GM18873 (cell line): ENCODE measurements around the gene METTL24.
"Not testable (repeated sequence)": the region's sequence is repeated elsewhere in the genome, so short reads cannot be mapped to it uniquely, and the experiment has no call there.

Source experiments
- ATAC-seq: cut with Tn5 transposase; IDR thresholded peaks from one replicate; pipeline ENCODE4 v1.9.1; 2021; ENCODE audit warnings: mild to moderate bottlenecking, moderate library complexity, moderate number of reproducible peaks; ENCODE audit not compliant: unreplicated experiment, low FRiP score

METTL24 gene

GRCh38 chr6:110363748-110364147, 5.6 kb upstream of the METTL24 start:
- ATAC-seq, result no peak

GRCh38 chr6:110360676-110361075, 2.5 kb upstream of the METTL24 start:
- ATAC-seq, result no peak

DNA sequence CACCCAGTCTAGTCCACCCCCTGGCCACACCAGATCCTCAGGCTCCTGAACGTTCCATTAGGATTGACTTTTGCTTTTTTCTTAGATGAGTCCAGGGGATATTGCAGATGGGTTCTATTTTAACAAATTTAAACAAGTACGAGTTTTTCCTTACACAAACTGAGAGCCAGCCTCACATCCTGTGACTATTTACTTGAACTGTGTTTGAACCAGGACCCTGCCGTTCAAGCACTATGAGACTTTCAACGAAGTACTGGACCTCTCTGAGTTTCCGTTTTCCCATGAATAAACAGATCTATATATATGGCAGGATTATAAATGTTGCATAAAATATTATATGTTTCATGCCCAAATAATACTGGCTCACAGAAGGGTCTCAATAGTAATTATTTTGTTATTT, 1.4 kb upstream of the METTL24 start:
- ATAC-seq, result no peak

DNA sequence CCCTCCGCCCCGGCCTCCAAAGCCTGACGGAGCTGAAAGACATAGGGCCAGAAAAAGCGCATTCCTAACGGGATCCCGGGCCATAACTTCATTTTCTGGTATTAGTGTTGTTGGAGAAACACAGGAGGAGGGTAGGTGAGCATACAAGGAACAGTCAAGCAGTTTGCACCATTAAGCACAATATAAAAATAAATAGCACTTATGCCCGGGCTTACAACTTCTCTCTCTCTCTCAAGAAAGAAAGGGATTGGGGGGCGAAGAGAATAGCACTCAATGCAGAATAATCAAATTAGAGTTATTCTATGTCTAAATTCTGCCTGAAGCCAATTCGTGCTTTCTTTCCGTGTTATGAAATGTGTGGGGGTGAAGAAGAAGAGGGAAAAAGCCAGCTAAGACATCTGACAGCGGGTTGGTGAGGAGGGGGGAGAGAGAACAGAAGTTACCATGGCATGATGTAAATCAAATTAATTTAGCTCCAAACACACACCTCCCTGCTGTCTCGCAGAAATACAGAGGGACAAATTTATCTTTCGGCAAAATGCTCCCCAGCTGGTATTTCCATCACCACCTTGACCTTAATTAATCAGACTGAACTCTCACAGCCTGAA, 508 bp upstream of the METTL24 start:
- ATAC-seq, result no peak

GRCh38 chr6:110357298-110357663, 868 bp downstream of the METTL24 start:
- ATAC-seq, result no peak

DNA sequence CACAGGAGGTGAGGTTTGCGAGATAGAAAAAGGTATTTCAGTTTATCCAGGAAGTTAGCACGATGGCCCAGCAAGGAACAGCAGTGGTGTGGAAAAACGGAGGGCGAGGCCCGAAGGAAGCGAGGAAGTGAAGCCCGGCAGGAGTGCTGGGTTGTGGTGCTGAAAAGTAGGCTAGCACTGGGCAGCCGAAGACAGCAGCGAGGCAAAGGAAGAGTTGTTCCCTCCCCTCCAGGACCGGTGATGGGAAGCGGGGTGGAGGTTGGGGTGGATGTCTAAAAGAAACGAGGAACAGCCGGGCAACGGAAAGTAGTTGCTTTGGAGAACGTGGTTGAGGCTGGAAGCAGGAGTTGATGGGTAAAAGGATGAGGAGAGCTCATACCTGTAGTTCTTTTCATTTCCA, 1.4 kb downstream of the METTL24 start:
- ATAC-seq, result no peak

GRCh38 chr6:110355727-110356126, 2.4 kb downstream of the METTL24 start:
- no peak for ATAC-seq

GRCh38 chr6:110355022-110355421, 3.1 kb downstream of the METTL24 start:
- no peak for ATAC-seq

DNA sequence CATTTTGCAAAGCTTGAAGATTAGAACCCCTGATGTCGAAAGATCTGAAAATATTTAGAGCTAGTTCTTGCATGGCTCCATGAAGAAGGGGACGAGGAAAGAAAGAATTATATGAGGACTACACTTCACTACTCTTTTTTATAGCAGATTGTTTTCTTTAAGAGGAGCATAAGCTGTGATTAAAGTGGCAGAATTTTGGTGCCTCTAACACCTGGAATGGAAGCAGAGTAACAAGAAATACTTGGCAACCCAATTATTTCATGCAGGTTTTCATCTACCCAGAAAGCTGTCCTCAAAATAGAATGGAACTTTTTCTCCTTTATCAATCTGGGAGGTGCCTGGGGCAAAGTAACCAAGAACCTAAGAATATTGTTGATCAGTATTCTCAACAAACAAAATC, 4.0 kb downstream of the METTL24 start:
- no peak for ATAC-seq

DNA sequence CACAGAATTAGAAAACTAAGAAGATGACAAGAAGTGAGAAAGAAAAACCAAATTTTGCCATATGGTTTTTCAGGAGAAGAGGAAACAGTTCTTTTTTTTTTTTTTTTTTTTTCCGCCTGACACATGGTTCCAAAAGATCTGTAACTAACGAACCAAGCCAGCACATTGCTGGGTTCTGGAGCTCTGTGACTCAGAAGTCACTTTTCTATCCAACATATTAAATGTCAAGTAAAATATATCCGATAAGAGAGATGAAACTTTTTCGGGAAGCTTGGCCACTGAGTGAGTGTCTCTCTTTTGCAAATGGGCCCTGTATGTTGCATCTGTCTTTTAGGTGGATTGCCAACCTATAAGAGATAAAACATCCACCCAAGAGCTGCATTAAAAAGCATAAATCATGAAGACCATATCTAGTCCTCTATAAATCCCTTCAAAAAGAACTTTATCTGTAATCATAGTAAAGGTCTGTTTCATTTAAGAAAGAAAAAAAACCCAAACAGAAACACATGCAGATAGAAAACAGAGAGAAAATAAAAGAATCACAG, 4.6 kb downstream of the METTL24 start:
- no peak for ATAC-seq

GRCh38 chr6:110352563-110353262, 5.4 kb downstream of the METTL24 start:
- no peak for ATAC-seq

DNA sequence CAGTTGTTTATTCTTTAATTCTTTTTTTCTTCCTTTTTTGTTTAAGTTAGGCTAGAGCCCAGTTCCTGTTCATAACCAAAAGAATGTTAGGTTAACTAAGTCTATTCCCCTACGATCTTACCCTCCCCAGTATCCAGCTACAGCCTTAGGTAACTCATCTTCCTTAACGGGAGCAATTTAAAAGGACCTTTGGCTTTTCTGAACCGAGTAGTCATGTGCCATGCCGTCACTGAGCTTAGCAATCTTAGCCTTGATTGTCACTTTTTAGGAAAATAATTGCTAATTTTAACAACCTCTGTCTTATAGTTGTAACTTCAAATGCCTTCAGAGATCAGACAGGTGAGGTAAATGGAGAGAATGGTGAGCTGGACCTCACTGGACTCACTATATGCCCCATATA, 6.2 kb downstream of the METTL24 start:
- no peak for ATAC-seq

- no peak for ATAC-seq
Measured at GRCh38 chr6:110351546-110351945, 6.6 kb downstream of the METTL24 start.

DNA sequence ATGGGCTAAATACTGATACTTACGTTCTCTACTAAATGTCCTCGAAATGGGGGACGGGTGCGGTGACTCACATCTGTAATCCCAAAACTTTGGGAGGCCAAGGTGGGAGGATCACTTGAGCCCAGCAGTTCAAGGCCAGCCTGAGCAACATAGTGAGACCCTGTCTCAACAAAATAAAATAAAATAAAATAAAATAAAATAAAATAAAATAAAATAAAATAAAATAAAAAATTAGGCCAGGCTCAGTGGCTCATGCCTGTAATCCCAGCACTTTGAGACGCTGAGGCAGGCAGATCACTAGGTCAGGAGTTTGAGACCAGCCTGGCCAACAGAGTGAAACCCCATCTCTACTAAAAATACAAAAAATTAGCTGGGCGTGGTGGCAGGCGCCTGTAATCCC, 7.6 kb downstream of the METTL24 start:
- ATAC-seq, result not testable (repeated sequence)

GRCh38 chr6:110348961-110349690, 9.0 kb downstream of the METTL24 start:
- no peak for ATAC-seq

- ATAC-seq, result no peak
Measured at GRCh38 chr6:110345025-110345424, 13.1 kb downstream of the METTL24 start.

DNA sequence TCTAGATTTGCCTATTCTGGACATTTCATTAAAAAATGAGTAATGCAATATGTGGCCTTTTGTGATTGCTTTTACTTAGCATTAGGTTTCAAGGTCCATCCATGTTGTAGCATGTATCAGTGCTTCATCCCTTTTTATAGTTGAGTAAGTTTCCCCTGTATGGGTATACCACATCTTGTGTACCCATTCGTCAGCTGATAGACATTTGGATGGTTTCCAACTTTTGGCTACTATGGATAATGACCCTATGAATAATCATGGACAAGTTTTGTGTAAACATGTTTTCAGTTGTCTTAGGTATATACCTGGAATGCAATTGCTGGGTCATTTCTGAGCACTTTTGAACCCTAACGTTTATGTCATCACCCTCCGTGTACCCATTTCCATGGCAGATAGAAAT, 15.4 kb downstream of the METTL24 start:
- no peak for ATAC-seq

DNA sequence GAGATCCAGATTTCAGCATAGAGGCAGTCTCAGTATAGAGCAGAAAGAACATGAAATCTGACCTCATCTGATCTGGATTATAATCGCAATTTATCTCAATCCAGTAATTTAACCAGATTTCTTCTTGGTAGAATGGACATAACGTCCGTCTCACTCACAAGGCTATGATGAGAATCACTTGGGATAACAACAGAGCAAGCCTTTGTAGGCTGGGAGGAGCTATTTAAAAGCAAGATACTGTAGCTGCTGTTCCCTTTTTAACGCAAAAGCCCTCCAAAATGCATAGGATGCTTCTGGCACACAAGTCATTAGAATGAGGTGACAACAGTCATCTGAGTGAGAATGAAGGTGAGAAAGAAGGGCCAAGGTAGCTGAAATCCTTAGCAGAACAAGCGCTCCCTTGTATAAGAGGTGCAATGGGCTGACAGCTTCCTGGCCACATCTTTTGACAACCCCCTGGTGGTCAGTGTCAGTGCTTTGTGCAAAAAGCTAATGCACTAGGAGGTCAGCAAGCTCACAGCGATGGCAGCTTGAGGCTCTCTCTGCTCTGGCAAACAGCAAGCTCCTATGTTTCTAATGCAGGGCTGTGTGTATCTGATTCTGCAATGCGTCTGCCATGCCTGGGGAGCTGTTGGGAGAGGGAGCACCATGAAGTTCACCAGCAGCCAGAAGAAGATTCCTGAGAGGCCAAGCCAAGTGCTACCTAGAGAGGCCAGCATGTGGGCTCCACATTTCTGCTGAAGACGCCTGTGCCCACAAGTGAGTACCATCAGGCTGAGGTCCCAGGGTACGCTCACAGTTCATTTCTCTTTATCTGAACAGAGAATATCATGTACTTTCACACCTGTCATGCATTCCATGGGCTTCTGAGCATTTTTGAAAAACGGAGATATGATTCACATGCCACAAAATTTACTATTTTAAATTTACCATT, 16.2 kb downstream of the METTL24 start:
- ATAC-seq, result no peak

DNA sequence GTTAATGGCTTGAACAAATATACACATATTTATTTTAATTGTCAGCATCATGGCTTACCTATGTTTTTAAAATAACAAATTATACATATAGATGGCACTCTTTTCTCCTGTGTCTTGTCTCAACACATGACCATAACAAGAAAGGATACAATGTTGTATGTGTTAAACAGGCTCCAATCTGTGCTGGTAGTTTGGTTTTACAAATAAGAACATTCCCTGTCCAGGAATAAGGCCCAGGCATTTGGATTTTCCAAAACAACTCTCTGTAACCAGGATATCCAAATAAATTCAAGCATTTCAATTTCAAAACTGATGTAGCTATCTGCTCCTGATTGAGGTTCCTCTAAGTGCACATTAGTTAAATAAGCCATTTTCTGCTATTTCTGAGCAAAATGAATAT, 17.1 kb downstream of the METTL24 start:
- no peak for ATAC-seq

DNA sequence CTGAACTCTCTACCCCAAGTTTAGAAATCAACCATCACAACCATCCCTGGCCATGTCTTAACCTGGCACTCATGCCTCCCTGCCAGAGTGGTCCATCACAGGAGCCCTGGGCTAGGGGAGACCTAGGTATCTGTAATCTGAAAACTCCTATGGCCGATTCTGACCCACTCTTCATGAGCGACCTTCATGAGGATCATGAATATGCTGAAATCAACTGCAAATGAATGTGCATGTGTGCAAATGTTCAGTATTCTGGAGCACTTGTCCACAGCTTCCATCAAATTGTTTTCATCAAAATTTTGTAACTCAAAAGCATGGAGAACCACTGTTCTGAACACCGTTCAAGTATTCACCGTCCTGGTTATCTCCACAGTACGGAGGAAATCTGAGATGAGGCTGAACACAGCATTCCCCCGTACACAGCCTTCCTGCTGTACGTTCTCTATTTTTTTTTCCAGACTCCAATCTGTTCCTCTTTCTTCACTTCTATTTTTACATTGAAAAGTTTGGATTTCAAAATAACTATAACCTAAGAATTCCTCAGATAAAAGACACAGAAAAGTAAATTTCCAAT, 17.7 kb downstream of the METTL24 start:
- ATAC-seq, result no peak
